ENCODE measurements around the gene NAALAD2. TPM values are rescaled to one million over a fixed set of nuclear protein-coding genes. Genes with fewer than 3 reads are reported as not detected.
A peak's percentile ranks its signal among the peaks of the same experiment; 100 is the strongest.

NAALAD2 gene
- total and polyA plus RNA-seq, 7 donors: 0.20 to 1.4 (median 0.39) TPM

DNA sequence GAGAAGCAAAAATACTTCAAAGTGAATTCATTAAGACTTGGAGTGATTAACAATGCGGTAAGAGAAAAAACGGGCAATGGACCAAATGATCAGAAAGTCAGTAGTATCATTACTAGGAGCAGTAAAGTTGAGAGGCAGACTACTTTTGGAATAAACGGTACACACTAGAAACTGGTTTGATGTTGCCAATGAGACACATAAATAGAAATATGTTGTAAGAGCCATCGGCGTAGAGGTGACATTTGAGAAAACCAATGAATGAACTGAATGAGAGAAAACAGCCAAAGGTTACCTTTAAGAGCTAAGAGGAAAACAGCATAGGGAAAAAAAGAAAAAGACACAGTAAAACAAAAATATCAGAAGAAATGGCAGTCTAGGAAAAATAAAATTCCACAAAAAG lies 82.1 kb downstream of the NAALAD2 start:
- peak in 3 of 4 donors; percentile 59 to 85 (median 71) for ATAC-seq
- no peak overlapping the region for H3K4me3 ChIP-seq
- H3K4me1 ChIP-seq: peaks cover 42% of the 10 kb centered on the region
- intact Hi-C loops (cut with DNase I): no loop called here
- H3K36me3 ChIP-seq (ENCODE audit: insufficient read depth in 1 of 2, low read depth in 1 of 2): peaks cover 10 to 41% of the 10 kb centered on the region in 2 donors
- no peak for DNase-seq
- no peaks in the 10 kb centered on the region for H3K27me3 ChIP-seq (ENCODE audit: insufficient read depth in 3 of 3, low read length in 2 of 3)
- H3K27ac ChIP-seq: peak overlapping the region; percentile 30
- no peaks in the 10 kb centered on the region for H3K9me3 ChIP-seq
- 36 to 60% (median 39%) methylated on average over 5 of the region's 5 CpGs for WGBS, 3 donors
- TF ChIP-seq, protein P1, sequence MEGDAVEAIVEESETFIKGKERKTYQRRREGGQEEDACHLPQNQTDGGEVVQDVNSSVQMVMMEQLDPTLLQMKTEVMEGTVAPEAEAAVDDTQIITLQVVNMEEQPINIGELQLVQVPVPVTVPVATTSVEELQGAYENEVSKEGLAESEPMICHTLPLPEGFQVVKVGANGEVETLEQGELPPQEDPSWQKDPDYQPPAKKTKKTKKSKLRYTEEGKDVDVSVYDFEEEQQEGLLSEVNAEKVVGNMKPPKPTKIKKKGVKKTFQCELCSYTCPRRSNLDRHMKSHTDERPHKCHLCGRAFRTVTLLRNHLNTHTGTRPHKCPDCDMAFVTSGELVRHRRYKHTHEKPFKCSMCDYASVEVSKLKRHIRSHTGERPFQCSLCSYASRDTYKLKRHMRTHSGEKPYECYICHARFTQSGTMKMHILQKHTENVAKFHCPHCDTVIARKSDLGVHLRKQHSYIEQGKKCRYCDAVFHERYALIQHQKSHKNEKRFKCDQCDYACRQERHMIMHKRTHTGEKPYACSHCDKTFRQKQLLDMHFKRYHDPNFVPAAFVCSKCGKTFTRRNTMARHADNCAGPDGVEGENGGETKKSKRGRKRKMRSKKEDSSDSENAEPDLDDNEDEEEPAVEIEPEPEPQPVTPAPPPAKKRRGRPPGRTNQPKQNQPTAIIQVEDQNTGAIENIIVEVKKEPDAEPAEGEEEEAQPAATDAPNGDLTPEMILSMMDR (IDR thresholded peaks at IDR 0.05): no peak

- DNase-seq: peak; percentile 24 to 51
- WGBS, 3 donors: 56 to 82% (median 78%) methylated on average over 2 of the region's 2 CpGs
- Histone ChIP-seq H3K9me3 (no peaks in the 10 kb centered on the region), H3K27me3 (ENCODE audit: insufficient read depth in 3 of 3, low read length in 2 of 3) (no peaks in the 10 kb centered on the region), H3K4me1 (peaks cover 45% of the 10 kb centered on the region), H3K36me3 (ENCODE audit: insufficient read depth in 1 of 2, low read depth in 1 of 2) (peaks cover 3 to 21% of the 10 kb centered on the region in 2 donors), H3K4me3 (no peak overlapping the region), H3K27ac (peak overlapping the region; percentile 0)
- TF ChIP-seq, protein P1 (IDR thresholded peaks at IDR 0.05): no peak
- peak in 2 of 4 donors; percentile 38 to 55 for ATAC-seq
- intact Hi-C loops (cut with DNase I): no loop called here
Measured at GRCh38 chr11:90218606-90219005, 84.1 kb downstream of the NAALAD2 start.

DNA sequence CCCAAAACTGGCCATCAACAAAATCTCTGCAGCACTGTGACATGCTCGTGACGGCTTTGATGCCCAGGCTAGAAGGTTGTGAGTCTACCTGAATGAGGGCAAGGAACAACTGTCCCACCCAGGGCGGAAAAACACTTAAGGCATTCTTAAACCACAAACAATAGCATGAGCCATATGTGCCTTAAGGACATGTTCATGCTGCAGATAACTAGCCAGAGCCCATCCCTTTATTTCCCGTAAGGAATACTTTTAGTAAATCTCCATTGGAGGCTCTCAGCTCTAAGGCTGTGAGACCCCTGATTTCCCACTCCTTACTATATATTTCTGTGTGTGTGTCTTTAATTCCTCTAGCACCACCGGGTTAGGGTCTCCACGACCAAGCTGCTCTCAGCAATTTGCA lies 85.0 kb downstream of the NAALAD2 start:
- 94 to 97% (median 94%) methylated on average over 6 of the region's 6 CpGs for WGBS, 3 donors
- Histone ChIP-seq H3K4me1 (peaks cover 53% of the 10 kb centered on the region), H3K4me3 (no peak overlapping the region), H3K27ac (no peak overlapping the region), H3K9me3 (no peaks in the 10 kb centered on the region), H3K27me3 (ENCODE audit: insufficient read depth in 3 of 3, low read length in 2 of 3) (no peaks in the 10 kb centered on the region), H3K36me3 (ENCODE audit: insufficient read depth in 1 of 2, low read depth in 1 of 2) (peaks cover 0 to 13% of the 10 kb centered on the region in 2 donors)
- intact Hi-C loops (cut with DNase I): no loop called here
- TF ChIP-seq, protein P1 (IDR thresholded peaks at IDR 0.05): no peak
- DNase-seq (no peak), ATAC-seq (no peak)

DNA sequence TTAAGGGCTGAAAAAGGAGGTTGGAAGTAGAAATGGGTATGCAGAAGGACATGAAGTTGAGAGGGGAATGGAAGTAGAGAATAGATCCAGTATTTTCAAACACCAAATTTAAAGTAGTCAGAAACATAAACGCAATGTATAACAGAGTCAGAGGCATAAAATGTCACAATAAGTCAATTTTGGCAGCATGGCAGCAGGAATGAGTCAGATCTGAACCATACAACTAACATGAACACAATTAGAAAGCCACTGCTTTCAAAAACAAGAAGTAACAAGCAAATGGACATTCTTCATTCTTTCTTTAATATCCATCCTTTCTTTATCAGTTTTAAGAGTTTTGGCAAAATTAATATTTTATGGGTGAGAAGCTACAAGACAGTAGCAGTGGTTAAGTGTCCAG lies 85.9 kb downstream of the NAALAD2 start:
- intact Hi-C loops (cut with DNase I): no loop called here
- H3K27me3 ChIP-seq (ENCODE audit: insufficient read depth in 3 of 3, low read length in 2 of 3): no peaks in the 10 kb centered on the region
- 65 to 72% (median 70%) methylated on average over 1 of the region's 1 CpG for WGBS, 3 donors
- ATAC-seq (no peak), DNase-seq (no peak)
- peak overlapping the region; percentile 91 for H3K4me3 ChIP-seq
- no peaks in the 10 kb centered on the region for H3K9me3 ChIP-seq
- no peak overlapping the region for H3K27ac ChIP-seq
- TF ChIP-seq, protein P1 (IDR thresholded peaks at IDR 0.05): no peak
- peaks cover 55% of the 10 kb centered on the region for H3K4me1 ChIP-seq
- H3K36me3 ChIP-seq (ENCODE audit: insufficient read depth in 1 of 2, low read depth in 1 of 2): peaks cover 0 to 6% of the 10 kb centered on the region in 2 donors

DNA sequence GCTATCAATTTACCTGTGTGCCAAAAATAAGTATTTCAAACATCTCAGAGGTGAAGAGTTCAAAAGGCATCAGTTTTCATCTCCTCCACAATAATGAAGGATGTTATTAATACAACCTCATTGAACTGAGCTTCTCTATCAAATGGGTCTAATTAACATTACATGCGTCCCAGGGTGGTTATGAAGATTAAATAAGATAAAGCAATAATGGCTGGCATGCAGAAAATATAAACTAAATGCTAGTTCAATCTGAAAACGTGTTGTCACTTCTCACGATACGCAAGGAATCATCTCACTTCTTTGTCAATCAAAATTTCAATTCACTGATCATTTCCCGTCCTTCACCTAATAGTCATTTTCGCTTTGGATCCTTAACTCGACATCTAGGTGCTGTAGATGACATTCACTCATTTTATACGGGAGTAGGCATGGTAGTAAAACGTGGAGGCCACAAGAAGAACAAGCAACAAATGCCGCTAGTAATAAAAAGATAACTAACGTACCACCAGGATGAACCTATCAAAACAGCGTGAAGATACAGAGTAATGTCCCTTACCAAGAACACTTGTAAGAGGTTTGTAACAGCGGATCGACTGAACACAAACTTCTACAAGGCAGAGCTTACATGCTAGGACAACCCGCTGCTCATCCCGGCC lies 87.5 kb downstream of the NAALAD2 start:
- TF ChIP-seq, protein P1 (IDR thresholded peaks at IDR 0.05): no peak
- Histone ChIP-seq H3K9me3 (no peaks in the 10 kb centered on the region), H3K27me3 (ENCODE audit: insufficient read depth in 3 of 3, low read length in 2 of 3) (no peaks in the 10 kb centered on the region), H3K36me3 (ENCODE audit: insufficient read depth in 1 of 2, low read depth in 1 of 2) (peaks cover 0 to 6% of the 10 kb centered on the region in 2 donors), H3K4me1 (peaks cover 46% of the 10 kb centered on the region), H3K4me3 (peak overlapping the region; percentile 91), H3K27ac (peak overlapping the region; percentile 94)
- 5 to 7% (median 6%) methylated on average over 16 of the region's 16 CpGs for WGBS, 3 donors
- ATAC-seq (peak in 1 of 4 donors; percentile 30), DNase-seq (no peak)
- intact Hi-C loops (cut with DNase I): no loop called here

All from psoas muscle (tissue), 8 donors.